ENCODE results near the gene ELMO1. TPM values are rescaled to one million over a fixed set of nuclear protein-coding genes. Genes with fewer than 3 reads are reported as not detected.

Gene ELMO1
- total and polyA plus RNA-seq, 10 of the 15 experiments (the other 5 are each of a cell fraction or from before 2014, with no cell fraction given), result 22.6 to 85.9 (median 56.6) TPM

DNA sequence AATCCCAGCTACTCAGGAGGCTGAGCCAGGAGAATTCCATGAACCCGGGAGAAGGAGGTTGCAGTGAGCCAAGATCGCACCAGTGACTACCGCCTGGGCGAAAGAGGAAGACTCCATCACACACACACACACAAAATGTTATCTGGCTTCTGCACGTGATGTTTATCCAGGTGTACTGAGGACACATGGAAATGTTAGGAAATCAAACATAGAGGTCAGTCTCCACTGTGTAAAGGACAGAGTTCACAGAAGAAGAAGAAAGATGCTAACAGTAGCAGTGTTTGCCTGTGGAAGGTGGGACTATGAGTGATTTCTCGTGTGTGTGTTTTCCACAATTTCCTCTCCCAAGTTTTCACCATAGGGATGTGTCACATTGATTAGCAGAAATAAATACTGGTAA, 256.9 kb downstream of the ELMO1 start:
- intact Hi-C loops (cut with micrococcal nuclease; ENCODE audit: unreplicated experiment), result no loop called here
- Histone ChIP-seq H3K9ac (ENCODE audit: control insufficient read depth, insufficient read depth, low read length) (no peak overlapping the region), H2AFZ (ENCODE audit: control insufficient read depth, low read depth, low read length) (no peak overlapping the region), H3K9me3 (replicated peaks; ENCODE audit: control insufficient read depth, insufficient read depth, low read length) (no peaks in the 10 kb centered on the region), H3K4me3 (no peak overlapping the region), H3K4me2 (ENCODE audit: control insufficient read depth, insufficient read depth) (no peak overlapping the region), H3K27me3 (replicated peaks in 1 of 2; ENCODE audit: control insufficient read depth in 2 of 2, insufficient read depth in 2 of 2, low read length in 1 of 2) (no peaks in the 10 kb centered on the region), H3K36me3 (ENCODE audit: control insufficient read depth in 2 of 2, insufficient read depth in 2 of 2, low read length in 1 of 2) (peaks cover 0 to under 1% of the 10 kb centered on the region in 2 experiments; a peak in 2 of 4 replicates), H3K79me2 (ENCODE audit: control insufficient read depth, insufficient read depth, low read length) (no peaks in the 10 kb centered on the region), H4K20me1 (ENCODE audit: control insufficient read depth, insufficient read depth) (no peaks in the 10 kb centered on the region), H3K27ac (ENCODE audit: control insufficient read depth, insufficient read depth) (no peak overlapping the region), H3K4me1 (ENCODE audit: control insufficient read depth, insufficient read depth, low read length) (no peaks in the 10 kb centered on the region)
- no peak for DNase-seq (ENCODE audit: low read depth, low spot score)
- ATAC-seq, result no peak
- TF ChIP-seq RCOR1 (conservative IDR thresholded peaks at IDR 0.05; ENCODE audit: low read depth, low read length) (no peak), CBX5 (IDR thresholded peaks at IDR 0.05; ENCODE audit: low read depth) (no peak), NR2C2 (IDR thresholded peaks at IDR 0.05; ENCODE audit: borderline replicate concordance, control insufficient read depth, insufficient read length, low read depth) (no peak), ESRRA (IDR thresholded peaks at IDR 0.05; ENCODE audit: low read length) (no peak)
- RAD21 ChIA-PET (ENCODE audit: unreplicated experiment), result no interaction called here
- SMC1A ChIA-PET (ENCODE audit: uncharacterized antibody, unreplicated experiment), result no interaction called here
- FAIRE-seq, result no peak
- 98% methylated on average over 6 of the region's 6 CpGs for WGBS (ENCODE audit: insufficient coverage, insufficient replicate concordance, low lambda C conversion rate, missing lambda C conversion rate)
- BruUV-seq (replicated peaks), result no TSS peak
- in situ Hi-C loops (cut with MboI), result loop anchor here (10.0 kb wide), 1 partner anchor 517 kb away; no protein-coding TSS in a partner anchor
- POLR2A ChIA-PET, result no interaction called here
- CTCF ChIA-PET, result interaction anchor here (1.2 kb wide), 1 partner anchor 10 kb away, joined by 4 read pairs; no protein-coding TSS in a partner anchor

DNA sequence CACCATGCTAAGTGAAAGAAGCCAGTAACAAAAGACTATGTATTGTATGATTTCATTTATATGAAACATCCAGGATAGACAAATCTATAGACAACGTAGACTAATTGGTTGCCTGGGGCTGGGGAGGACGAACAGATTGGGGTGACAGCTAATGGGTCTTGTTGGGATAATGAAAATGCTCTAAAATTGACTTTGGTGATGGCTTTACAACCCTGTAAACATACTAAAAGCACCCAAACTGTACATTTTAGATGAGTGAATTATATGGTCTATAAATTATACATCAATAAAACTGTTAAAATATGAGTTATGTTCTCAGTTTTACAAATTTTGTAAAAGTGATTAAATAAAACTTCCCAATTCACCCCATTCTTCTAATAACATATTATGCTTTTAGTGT, 261.5 kb downstream of the ELMO1 start:
- no peak for TF ChIP-seq NR2F1 (conservative IDR thresholded peaks at IDR 0.05)

More for the DNA sequence above, 261.5 kb downstream of the ELMO1 start:
- CTCF ChIA-PET, result interaction anchor here (0.8 to 1.2 kb wide), 2 partner anchors 12 to 100 kb away, joined by 3 read pairs; no protein-coding TSS in a partner anchor
- H2AFZ ChIP-seq (ENCODE audit: control insufficient read depth, low read depth, low read length), result no peak overlapping the region
- H3K36me3 ChIP-seq (ENCODE audit: control insufficient read depth in 2 of 2, insufficient read depth in 2 of 2, low read length in 1 of 2), result peaks cover 0 to 3% of the 10 kb centered on the region in 2 experiments; a peak in 1 of 4 replicates
- H3K9me3 ChIP-seq (replicated peaks; ENCODE audit: control insufficient read depth, insufficient read depth, low read length), result no peaks in the 10 kb centered on the region
- DNase-seq (ENCODE audit: low read depth, low spot score) (no peak), ATAC-seq (no peak), FAIRE-seq (no peak)
- no peaks in the 10 kb centered on the region for H3K79me2 ChIP-seq (ENCODE audit: control insufficient read depth, insufficient read depth, low read length)
- POLR2A ChIA-PET, result no interaction called here
- H3K4me1 ChIP-seq (ENCODE audit: control insufficient read depth, insufficient read depth, low read length), result no peaks in the 10 kb centered on the region
- intact Hi-C loops (cut with micrococcal nuclease; ENCODE audit: unreplicated experiment) (loop anchor here (10.0 kb wide), 1 partner anchor 302 kb away; no protein-coding TSS in a partner anchor), in situ Hi-C loops (cut with MboI) (no loop called here)
- RAD21 ChIA-PET (ENCODE audit: unreplicated experiment), result interaction anchor here (1.5 kb wide), 1 partner anchor 11 kb away, joined by 4 read pairs; no protein-coding TSS in a partner anchor
- no peak overlapping the region for H3K27ac ChIP-seq (ENCODE audit: control insufficient read depth, insufficient read depth)
- WGBS (ENCODE audit: insufficient coverage, insufficient replicate concordance, low lambda C conversion rate, missing lambda C conversion rate), result 75% methylated on average over 2 of the region's 2 CpGs
- SMC1A ChIA-PET (ENCODE audit: uncharacterized antibody, unreplicated experiment), result no interaction called here
- no peak overlapping the region for H3K9ac ChIP-seq (ENCODE audit: control insufficient read depth, insufficient read depth, low read length)
- BruUV-seq (replicated peaks), result no TSS peak
- no peaks in the 10 kb centered on the region for H4K20me1 ChIP-seq (ENCODE audit: control insufficient read depth, insufficient read depth)
- H3K27me3 ChIP-seq (replicated peaks in 1 of 2; ENCODE audit: control insufficient read depth in 2 of 2, insufficient read depth in 2 of 2, low read length in 1 of 2), result no peaks in the 10 kb centered on the region
- no peak overlapping the region for H3K4me2 ChIP-seq (ENCODE audit: control insufficient read depth, insufficient read depth)
- H3K4me3 ChIP-seq, result no peak overlapping the region

Measured in GM12878 (cell line).